Medulla oblongata (tissue), 1 donor: ENCODE data around the gene S100Z.
"Not testable (repeated sequence)": the region's sequence is repeated elsewhere in the genome, so short reads cannot be mapped to it uniquely, and the experiment has no call there.

ENCODE experiments used
- DNase-seq: peaks from one replicate; pipeline ENCODE4 v3.0.0-alpha.2; 2015; ENCODE audit errors: extremely low spot score

The S100Z gene

GRCh38 chr5:76826416-76826815, 23.4 kb upstream of the S100Z start:
- not testable (repeated sequence) for DNase-seq

- no peak for DNase-seq
These were observed 18.7 kb upstream of the S100Z start for GRCh38 chr5:76831110-76831452.

GRCh38 chr5:76836181-76836580, 13.6 kb upstream of the S100Z start:
- DNase-seq = no peak

GRCh38 chr5:76836585-76836984, 13.2 kb upstream of the S100Z start:
- no peak for DNase-seq

GRCh38 chr5:76838481-76839261, 11.1 kb upstream of the S100Z start:
- no peak for DNase-seq

- no peak for DNase-seq
These were observed 8.5 kb upstream of the S100Z start for GRCh38 chr5:76841361-76841760.

GRCh38 chr5:76845890-76846289, 3.9 kb upstream of the S100Z start:
- no peak for DNase-seq

- DNase-seq = no peak
These were observed 830 bp downstream of the S100Z start for GRCh38 chr5:76850543-76851145.

GRCh38 chr5:76851728-76852369, 2.0 kb downstream of the S100Z start:
- DNase-seq = peak; percentile 63

- no peak for DNase-seq
These were observed 3.0 kb downstream of the S100Z start for GRCh38 chr5:76852772-76853171.

GRCh38 chr5:76853741-76854140, 3.9 kb downstream of the S100Z start:
- not testable (repeated sequence) for DNase-seq

GRCh38 chr5:76854644-76855043, 4.8 kb downstream of the S100Z start:
- DNase-seq = no peak

GRCh38 chr5:76855501-76855900, 5.7 kb downstream of the S100Z start:
- DNase-seq = not testable (repeated sequence)

- peak; percentile 67 for DNase-seq
These were observed 6.1 kb downstream of the S100Z start for GRCh38 chr5:76855961-76856360.

GRCh38 chr5:76856800-76857199, 7.0 kb downstream of the S100Z start:
- DNase-seq = not testable (repeated sequence)

GRCh38 chr5:76859591-76860247, 9.9 kb downstream of the S100Z start:
- no peak for DNase-seq

- no peak for DNase-seq
These were observed 11.8 kb downstream of the S100Z start for GRCh38 chr5:76861612-76862011.

- DNase-seq = no peak
These were observed 13.2 kb downstream of the S100Z start for GRCh38 chr5:76863001-76863400.

GRCh38 chr5:76866503-76866902, 16.7 kb downstream of the S100Z start:
- DNase-seq = no peak

- no peak for DNase-seq
These were observed 17.2 kb downstream of the S100Z start for GRCh38 chr5:76867038-76867437.

GRCh38 chr5:76867827-76868693, 18.2 kb downstream of the S100Z start:
- peak; percentile 82 for DNase-seq

- DNase-seq = no peak
These were observed 20.2 kb downstream of the S100Z start for GRCh38 chr5:76870046-76870445.
